Neuron (in vitro differentiated cells): Measurements from ENCODE around the gene GPR37L1.
"Not testable (repeated sequence)": the region's sequence is repeated elsewhere in the genome, so short reads cannot be mapped to it uniquely, and the experiment has no call there.

Source experiments
- H2AFZ ChIP-seq: one replicate; pipeline ENCODE4 v1.6.1; 2013; ENCODE audit warnings: low read depth, mild to moderate bottlenecking, inconsistent platforms, low read length, moderate library complexity
- H3K27me3 ChIP-seq: one replicate; pipeline ENCODE4 v1.6.1; 2013; ENCODE audit warnings: low read length; ENCODE audit not compliant: insufficient read depth
- H3K36me3 ChIP-seq: one replicate; pipeline ENCODE4 v1.6.1; 2013; ENCODE audit warnings: low read length; ENCODE audit not compliant: insufficient read depth
- H3K4me1 ChIP-seq: one replicate; pipeline ENCODE4 v1.6.1; 2013; ENCODE audit warnings: low read length; ENCODE audit not compliant: insufficient read depth
- H3K4me3 ChIP-seq: 2 replicates; pipeline ENCODE4 v1.5.1; 2013; ENCODE audit warnings: mild to moderate bottlenecking, low read length, moderate library complexity
- H3K9me3 ChIP-seq: one replicate; pipeline ENCODE4 v1.6.1; 2013; ENCODE audit warnings: low read length

GPR37L1 gene

DNA sequence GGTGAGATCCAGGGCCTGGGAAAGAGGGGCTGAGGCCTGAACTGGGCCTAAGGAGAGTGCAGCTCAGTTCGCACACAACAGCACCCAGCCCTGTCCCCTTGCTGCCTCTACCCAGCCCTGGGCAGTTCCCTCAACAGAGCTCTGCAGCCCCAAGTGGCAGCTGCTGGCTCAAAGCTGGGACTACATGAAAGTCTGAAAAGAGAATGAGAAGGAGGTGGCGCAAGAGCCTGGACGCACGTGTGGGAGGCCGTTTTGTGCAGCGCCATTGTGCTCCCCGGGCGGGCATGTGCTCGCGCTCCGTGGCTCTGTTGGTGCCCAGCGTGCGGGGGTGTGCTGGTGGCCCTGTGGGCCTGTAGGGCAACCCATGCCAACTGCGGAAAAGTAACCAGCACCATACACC is 10.3 kb downstream of the GPR37L1 start:
- no peak overlapping the region for H2AFZ ChIP-seq
- H3K36me3 ChIP-seq = peaks cover 26% of the 10 kb centered on the region
- H3K9me3 ChIP-seq = peaks cover under 1% of the 10 kb centered on the region
- peaks cover 28% of the 10 kb centered on the region for H3K4me1 ChIP-seq
- H3K4me3 ChIP-seq = no peak overlapping the region
- no peaks in the 10 kb centered on the region for H3K27me3 ChIP-seq

DNA sequence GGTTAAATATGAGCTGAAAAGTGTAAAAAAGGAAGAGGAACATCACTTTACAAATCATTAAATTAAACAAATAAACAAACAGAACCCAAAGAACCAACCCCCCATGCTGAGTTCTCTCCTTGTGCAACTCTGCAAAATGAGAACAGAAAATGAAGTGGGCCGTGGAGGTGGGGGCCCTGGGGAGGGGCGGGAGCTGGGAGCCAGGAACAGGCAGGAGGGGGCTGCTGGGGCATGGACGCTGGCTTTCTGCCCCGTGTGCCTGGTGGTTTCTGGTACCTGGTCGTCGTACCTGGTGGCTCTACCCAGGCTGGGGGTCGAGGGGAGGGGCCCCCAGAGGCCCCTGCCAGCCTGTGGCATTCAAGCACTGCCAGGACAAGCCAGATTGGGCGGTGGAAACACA is 10.8 kb downstream of the GPR37L1 start:
- no peak overlapping the region for H2AFZ ChIP-seq
- H3K4me3 ChIP-seq = no peak overlapping the region
- no peaks in the 10 kb centered on the region for H3K9me3 ChIP-seq
- peaks cover 28% of the 10 kb centered on the region for H3K4me1 ChIP-seq
- H3K27me3 ChIP-seq = no peaks in the 10 kb centered on the region
- peaks cover 31% of the 10 kb centered on the region for H3K36me3 ChIP-seq

DNA sequence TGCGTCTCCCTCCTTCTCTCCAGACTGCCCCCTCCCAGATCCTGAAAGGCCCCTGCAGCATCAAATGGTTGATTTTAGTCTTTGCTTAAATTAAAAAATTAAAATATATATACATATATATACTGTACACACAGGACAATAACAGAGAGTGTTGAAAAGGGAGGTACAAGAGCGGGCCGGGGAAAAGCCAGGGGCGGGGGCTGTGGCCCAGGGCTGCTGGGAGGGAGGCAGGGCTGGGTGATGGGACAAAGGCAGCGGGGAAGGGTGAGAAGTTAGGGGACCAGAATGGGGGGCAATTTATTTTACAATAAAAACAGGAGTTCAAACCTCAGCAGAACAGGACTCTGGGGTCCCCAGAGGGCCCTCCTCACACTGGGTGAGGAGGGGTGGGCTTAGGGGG is 11.3 kb downstream of the GPR37L1 start:
- Histone ChIP-seq H3K4me3 (no peak overlapping the region), H3K27me3 (no peaks in the 10 kb centered on the region), H3K36me3 (peaks cover 36% of the 10 kb centered on the region)

DNA sequence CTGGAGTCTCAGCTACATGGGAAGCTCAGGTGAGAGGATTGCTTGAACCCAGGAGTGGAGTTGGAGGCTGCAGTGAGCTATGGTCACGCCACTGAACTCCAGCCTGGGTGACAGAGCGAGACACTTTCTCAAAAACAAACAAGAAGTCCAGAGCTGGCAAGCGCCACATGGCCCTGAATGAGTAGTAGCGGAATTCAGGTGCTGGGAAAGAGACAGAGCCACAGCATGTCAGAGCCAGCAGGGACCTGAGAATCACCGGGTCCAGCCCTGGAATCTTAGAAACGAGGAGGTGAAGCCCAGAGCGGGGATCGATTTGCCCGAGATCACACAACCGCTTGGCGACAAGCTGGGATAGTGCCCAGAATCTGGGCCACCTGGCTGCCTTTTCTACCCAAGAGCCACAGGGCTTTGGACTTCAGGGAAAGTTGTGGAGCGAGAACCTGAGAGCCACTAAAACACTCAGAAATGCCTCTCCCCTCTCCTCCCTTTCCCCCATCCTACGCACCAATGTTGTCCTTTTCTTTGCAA is 12.0 kb downstream of the GPR37L1 start:
- Histone ChIP-seq H3K4me1 (peaks cover 22% of the 10 kb centered on the region), H3K9me3 (no peaks in the 10 kb centered on the region), H3K4me3 (no peak overlapping the region), H3K27me3 (no peaks in the 10 kb centered on the region), H3K36me3 (peaks cover 38% of the 10 kb centered on the region), H2AFZ (no peak overlapping the region)

More for the DNA sequence above, 11.3 kb downstream of the GPR37L1 start:
- Histone ChIP-seq H2AFZ (no peak overlapping the region), H3K4me1 (peaks cover 28% of the 10 kb centered on the region), H3K9me3 (no peaks in the 10 kb centered on the region)

DNA sequence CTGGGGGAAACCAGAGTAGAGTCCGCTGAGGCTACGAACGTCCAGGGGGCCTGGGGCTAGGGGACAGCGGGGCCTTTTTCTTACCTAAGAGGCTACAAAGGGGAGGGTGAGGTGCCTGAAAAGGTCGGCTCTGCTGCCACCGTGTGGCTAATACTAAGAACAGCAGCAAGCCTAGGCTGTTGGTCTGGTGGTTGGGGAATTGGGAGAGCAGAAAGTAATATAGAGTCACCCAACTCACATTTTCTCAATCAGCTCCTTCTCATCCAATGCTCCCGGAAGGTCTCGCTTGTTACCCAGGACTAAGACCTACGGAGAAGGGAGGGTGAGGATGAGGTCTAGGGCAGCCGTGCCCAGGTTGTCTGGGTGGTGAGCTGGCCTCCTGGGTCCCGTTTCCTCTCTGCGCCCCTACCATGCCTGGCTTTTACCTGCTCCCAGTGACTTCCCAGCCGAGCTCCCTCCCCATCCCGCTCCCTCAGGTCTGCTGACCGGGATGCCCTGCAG is 12.6 kb downstream of the GPR37L1 start:
- H3K4me3 ChIP-seq = no peak overlapping the region
- no peaks in the 10 kb centered on the region for H3K27me3 ChIP-seq
- H3K9me3 ChIP-seq = no peaks in the 10 kb centered on the region
- H3K36me3 ChIP-seq = peaks cover 38% of the 10 kb centered on the region
- peaks cover 17% of the 10 kb centered on the region for H3K4me1 ChIP-seq
- no peak overlapping the region for H2AFZ ChIP-seq

DNA sequence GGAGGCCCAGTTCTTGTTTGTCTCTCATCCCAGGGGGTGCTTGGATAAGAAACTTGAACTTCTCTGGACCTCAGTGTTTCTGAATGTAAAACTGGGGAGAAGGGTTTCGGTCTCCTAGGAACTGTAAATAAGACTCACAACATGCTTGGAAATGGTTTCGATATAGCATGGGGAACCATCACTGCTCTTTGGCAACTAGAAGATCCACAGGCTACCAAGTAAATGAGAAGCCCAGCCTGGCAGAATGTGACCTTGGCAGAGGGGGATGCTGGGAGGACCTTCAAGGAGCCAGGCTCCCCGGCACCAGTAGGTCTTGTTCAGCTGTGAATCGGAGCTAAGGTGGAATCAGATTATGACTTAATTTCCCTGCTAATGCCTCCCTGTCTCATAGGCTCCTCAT is 18.1 kb downstream of the GPR37L1 start:
- Histone ChIP-seq H3K36me3 (peaks cover 29% of the 10 kb centered on the region), H3K4me3 (no peak overlapping the region), H2AFZ (no peak overlapping the region), H3K9me3 (no peaks in the 10 kb centered on the region), H3K4me1 (peaks cover 16% of the 10 kb centered on the region), H3K27me3 (no peaks in the 10 kb centered on the region)

DNA sequence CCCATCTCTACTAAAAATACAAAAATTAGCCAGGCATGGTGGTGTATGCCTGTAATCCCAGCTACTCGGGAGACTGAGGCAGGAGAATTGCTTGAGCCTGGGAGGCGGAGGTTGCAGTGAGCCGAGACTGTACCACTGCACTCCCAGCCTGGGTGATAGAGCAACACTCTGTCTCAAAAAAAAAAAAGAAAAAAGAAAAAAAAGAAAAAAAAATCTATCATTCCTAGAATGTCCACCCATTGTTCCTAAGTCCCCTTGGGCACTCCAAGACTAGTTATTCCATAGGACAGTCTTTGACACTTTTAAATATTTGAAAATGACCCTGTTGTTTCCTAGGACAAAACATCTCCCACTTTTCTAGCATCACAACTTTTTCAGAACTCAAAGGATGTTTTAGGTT is 18.8 kb downstream of the GPR37L1 start:
- H3K4me3 ChIP-seq, H2AFZ ChIP-seq, H3K9me3 ChIP-seq, H3K27me3 ChIP-seq: not testable (repeated sequence)
- H3K4me1 ChIP-seq = peaks cover 16% of the 10 kb centered on the region
- peaks cover 28% of the 10 kb centered on the region for H3K36me3 ChIP-seq

DNA sequence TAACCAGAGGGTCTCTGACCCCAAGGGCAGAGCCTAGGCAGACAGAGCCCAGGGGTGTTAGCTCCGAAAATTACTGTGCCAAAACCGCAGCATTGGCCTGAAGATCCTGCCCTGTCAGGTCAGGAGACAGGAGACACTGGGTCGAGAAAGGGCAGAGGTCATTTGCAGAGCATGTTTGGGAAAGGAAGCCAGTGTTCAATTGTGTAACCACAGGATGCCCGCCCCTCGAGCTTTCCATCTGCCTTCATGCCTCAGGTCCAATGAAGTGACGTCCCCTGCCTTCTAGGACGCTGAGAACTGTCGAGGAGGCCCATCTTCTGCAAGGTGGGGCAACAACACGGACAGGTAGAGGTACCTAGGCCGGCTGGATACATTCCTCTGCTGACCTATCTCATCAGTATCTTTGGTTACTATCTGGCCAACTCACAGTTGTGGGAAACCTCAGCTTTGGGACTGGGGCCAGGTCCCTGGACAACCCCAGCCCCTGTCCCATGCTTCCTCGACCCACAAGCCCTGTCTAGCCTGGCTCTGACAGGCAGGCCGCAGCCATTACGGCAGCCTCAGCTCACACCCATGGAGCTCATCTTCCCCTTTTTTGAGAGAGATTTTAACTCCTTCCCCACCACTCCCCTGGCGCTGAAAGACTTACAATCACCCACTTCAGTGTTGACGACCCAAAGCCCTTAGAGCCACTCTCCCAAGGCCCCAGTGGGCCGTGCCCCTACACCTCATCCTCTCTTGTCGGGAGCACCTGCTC is 20.5 kb downstream of the GPR37L1 start:
- H3K36me3 ChIP-seq = peaks cover 20% of the 10 kb centered on the region
- peaks cover 11% of the 10 kb centered on the region for H3K27me3 ChIP-seq
- H3K9me3 ChIP-seq = no peaks in the 10 kb centered on the region
- peaks cover 16% of the 10 kb centered on the region for H3K4me1 ChIP-seq
- peak overlapping the region; percentile 82 for H3K4me3 ChIP-seq
- H2AFZ ChIP-seq = peak overlapping the region; percentile 14

DNA sequence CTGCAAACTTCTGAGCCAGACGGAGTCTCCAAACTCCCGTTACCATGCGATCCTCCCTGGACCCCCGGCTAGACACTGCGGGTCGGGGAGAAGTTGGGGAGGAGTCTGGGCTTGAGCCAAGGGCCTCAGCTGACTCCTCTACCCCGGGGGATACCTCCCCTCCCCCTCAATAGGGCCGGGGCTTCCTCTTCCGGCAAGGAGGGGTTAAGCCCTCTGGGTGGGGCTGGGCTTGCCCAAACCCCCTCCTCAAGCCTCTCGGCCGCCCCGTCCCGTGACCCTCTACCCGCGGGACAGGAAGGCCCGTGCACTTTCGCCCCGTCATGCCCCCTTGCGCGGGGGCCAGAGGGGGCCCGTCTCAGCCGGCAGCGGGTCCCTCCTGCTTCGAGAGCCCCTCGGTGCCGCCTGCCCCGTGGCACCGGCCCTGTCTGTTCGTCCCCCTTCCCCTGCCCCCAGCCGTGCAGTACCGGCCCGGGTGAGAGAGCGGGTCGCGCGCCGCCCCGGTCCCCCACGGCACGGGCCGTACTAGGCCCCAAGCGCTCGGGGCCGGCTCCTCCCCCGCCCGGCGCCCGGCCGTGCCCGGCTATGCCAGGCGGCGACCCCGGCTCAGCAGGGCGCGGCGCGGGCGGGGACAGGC is 21.2 kb downstream of the GPR37L1 start:
- Histone ChIP-seq H3K27me3 (peaks cover 11% of the 10 kb centered on the region), H3K36me3 (peaks cover 13% of the 10 kb centered on the region), H3K4me1 (peaks cover 16% of the 10 kb centered on the region), H2AFZ (peak overlapping the region; percentile 88), H3K9me3 (no peaks in the 10 kb centered on the region), H3K4me3 (peak overlapping the region; percentile 82)

DNA sequence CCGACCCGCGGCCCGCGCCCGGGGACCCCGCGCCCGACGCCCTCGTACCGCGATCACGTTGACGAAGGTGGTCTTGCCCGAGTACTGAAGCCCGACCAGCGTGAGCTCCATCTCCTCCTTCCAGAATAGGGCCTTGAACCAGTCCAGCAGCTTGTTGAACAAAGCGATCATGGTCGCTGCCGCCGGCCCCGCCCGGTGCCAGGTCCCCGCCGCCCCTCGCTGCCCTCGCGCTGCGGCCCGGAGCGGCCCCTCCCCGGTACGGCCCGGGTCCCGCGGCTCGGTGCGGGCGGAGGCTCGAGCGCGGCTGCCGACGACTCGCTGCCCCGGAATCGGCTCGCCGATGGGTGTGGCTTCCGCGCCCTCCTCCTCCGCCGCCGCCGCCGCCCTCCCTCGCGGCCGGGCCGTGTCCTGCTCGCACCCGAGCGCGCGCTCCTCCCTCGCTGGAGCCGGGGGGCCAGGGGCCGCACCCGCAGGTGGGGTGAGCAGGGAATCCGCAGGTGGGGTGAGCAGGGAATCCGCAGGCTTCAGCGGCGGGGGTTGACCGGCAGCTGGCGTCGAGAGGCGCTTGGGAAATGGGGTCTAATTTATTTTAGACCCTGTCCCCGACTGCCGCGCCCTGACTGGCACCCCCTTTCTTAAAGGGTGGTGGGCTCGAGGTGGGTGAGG is 21.8 kb downstream of the GPR37L1 start, which contains the start of gene ARL8A:
ARL8A (minus strand) TSS at position 336 of the 666 bp plus-strand sequence; CDS start at position 171, 165 bp downstream.
- Histone ChIP-seq H3K27me3 (peaks cover 11% of the 10 kb centered on the region), H2AFZ (peak within 1 kb of the TSS; percentile 88), H3K4me3 (peak within 1 kb of the TSS; percentile 82), H3K4me1 (peaks cover 16% of the 10 kb centered on the region), H3K36me3 (peaks cover 10% of the 10 kb centered on the region), H3K9me3 (no peaks in the 10 kb centered on the region)

DNA sequence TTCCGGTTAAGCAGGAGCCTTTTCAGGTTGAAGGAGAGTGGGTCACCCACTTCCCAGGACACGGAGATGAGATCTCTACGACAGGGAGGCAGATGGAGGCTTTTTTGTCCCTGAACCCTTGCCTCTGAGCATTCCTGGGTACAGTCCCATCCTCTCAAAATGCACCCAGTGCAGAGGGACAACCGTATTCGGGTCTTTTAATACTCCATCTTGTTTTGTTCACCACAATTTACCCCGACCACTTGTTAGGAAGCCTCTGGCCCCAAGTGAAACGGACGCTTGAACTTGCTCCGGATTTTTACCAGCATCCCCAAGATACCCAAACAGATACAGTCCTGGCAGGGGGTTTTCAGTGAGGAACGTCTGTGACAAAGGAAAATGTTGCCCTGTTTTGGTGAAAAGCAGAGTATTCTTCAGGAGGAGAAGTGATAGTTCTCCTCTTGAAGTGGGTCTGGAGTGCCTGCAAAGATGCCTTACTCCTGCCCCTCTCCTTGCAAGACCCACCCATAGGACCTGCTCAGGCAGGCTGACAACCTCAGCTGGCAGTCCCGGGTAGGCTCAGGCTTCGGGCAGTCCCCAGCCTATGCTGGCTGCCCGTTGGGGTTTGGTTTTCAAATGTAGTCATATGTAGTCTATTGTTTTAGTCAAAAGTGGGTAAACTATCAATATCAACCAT is 22.5 kb downstream of the GPR37L1 start:
- no peaks in the 10 kb centered on the region for H3K9me3 ChIP-seq
- H2AFZ ChIP-seq = peak overlapping the region; percentile 88
- H3K4me1 ChIP-seq = peaks cover 16% of the 10 kb centered on the region
- H3K36me3 ChIP-seq = peaks cover 10% of the 10 kb centered on the region
- peaks cover 14% of the 10 kb centered on the region for H3K27me3 ChIP-seq
- H3K4me3 ChIP-seq = peak overlapping the region; percentile 82

DNA sequence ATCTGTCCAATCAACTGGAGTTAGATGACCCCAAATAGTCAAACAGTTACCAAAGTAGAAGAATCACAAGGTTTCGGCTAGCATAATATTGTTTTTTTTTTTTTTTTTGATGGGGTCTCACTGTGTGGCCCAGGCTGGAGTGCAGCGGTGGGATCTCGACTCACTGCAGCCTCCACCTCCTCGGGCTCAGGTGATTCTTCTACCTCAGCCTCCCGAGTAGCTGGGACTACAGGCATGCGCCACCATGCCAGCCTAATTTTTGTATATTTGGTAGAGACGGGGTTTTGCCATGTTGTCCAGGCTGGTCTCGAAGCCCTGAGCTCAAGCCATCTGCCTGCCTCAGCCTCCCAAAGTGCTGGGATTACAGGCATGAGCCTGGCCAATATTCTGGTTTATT is 23.0 kb downstream of the GPR37L1 start:
- H3K27me3 ChIP-seq = peaks cover 14% of the 10 kb centered on the region
- not testable (repeated sequence) for H3K9me3 ChIP-seq, H2AFZ ChIP-seq, H3K36me3 ChIP-seq, H3K4me3 ChIP-seq
- peaks cover 16% of the 10 kb centered on the region for H3K4me1 ChIP-seq
